K562 (cell line): ENCODE measurements around the gene ZSWIM4. TPM values are rescaled to one million over a fixed set of nuclear protein-coding genes. Genes with fewer than 3 reads are reported as not detected.
A peak's percentile ranks its signal among the peaks of the same experiment; 100 is the strongest.

Experiments
- ARID3A ChIP-seq: IDR thresholded peaks from 2 replicates; pipeline ENCODE4 v1.6.1; 2012; ENCODE audit warnings: low read depth, low read length, improper control_type of control experiment, borderline replicate concordance
- ATF7 ChIP-seq: fragments of 450-650 bp; IDR thresholded peaks from 2 replicates; pipeline ENCODE4 v1.7.1; 2014; ENCODE audit warnings: mild to moderate bottlenecking, moderate library complexity
- CTCFL ChIP-seq: IDR thresholded peaks from 2 replicates; pipeline ENCODE4 v1.6.1; 2011; ENCODE audit warnings: borderline replicate concordance, low read depth, mild to moderate bottlenecking, moderate library complexity, low read length; ENCODE audit not compliant: insufficient read depth, poor library complexity, severe bottlenecking
- NONO ChIP-seq, 2 experiments: fragments of 200-400 bp in 1 of 2; fragments of 450-650 bp in 1 of 2; formaldehyde crosslinking in 1 of 2; IDR thresholded peaks; 2 replicates each; pipeline ENCODE4 v1.6.1; 2017; ENCODE audit warnings: low read depth in 2 of 2, mild to moderate bottlenecking in 2 of 2, moderate library complexity in 2 of 2, low read length in 1 of 2
- TOE1 ChIP-seq, 2 experiments: fragments of 450-650 bp in 1 of 2; sonication (generic) in 1 of 2; formaldehyde crosslinking in 1 of 2; IDR thresholded peaks; 2 replicates each; pipeline versions ENCODE4 v1.7.1 to v1.8.0; 2016 to 2022; ENCODE audit warnings: borderline replicate concordance in 2 of 2, mild to moderate bottlenecking in 2 of 2, antibody characterized with exemption in 1 of 2, inconsistent platforms in 1 of 2, low read depth in 1 of 2, missing genetic modification reagents in 1 of 2, moderate library complexity in 1 of 2
- ZBTB40 ChIP-seq, 2 experiments: fragments of 450-650 bp in 1 of 2; sonication (generic) in 1 of 2; formaldehyde crosslinking in 1 of 2; IDR thresholded peaks; 2 replicates each; pipeline versions ENCODE4 v1.7.1 to v1.9.0; 2016 to 2022; ENCODE audit warnings: inconsistent platforms in 1 of 2, mild to moderate bottlenecking in 1 of 2, missing genetic modification reagents in 1 of 2
- ZNF253 ChIP-seq: fragments of 250-450 bp; sonication (Bioruptor Pico); conservative IDR thresholded peaks from 2 replicates; pipeline ENCODE4 v1.6.1; 2021; ENCODE audit warnings: mild to moderate bottlenecking
- ZNF445 ChIP-seq: fragments of 250-450 bp; sonication (Bioruptor Pico); IDR thresholded peaks from 2 replicates; pipeline ENCODE4 v1.4.0; 2020; ENCODE audit warnings: low read depth, mild to moderate bottlenecking, moderate library complexity
- ZNF449 ChIP-seq: fragments of 250-450 bp; sonication (Bioruptor Pico); IDR thresholded peaks from 2 replicates; pipeline ENCODE4 v1.8.0; 2022; ENCODE audit warnings: moderate library complexity, mild to moderate bottlenecking, inconsistent platforms
- polyA plus RNA-seq, 8 experiments: library from polyadenylated mRNA; depleted of rRNA in 4 of 8; stranded (reverse) in 5 of 8; unstranded in 3 of 8; fragments of >200 nt; fragmentation: Nextera tagmentation in 2 of 8; fragmentation: Illumina TruSeq in 1 of 8; extraction: Ambion mirVana in 2 of 8; extraction: Trizol in 1 of 8; gene quantifications; 2 replicates each; pipeline versions ENCODE4 v1.2.1 to v1.2.3, GENCODE V29; 2011 to 2014; ENCODE audit warnings: inconsistent platforms in 1 of 8, missing spikeins in 1 of 8
- total RNA-seq, 7 experiments: library from RNA; depleted of rRNA in 6 of 7; stranded (reverse); fragments of >200 nt in 6 of 7; fragmentation: Illumina TruSeq in 2 of 7; extraction: Trizol in 2 of 7; gene quantifications; 2 replicates each; pipeline versions ENCODE4 v1.2.1 to v1.2.3, GENCODE V29; 2011 to 2021; ENCODE audit warnings: low replicate concordance in 1 of 7

The ZSWIM4 gene
- total and polyA plus RNA-seq, 9 of the 15 experiments (the other 6 are each of a cell fraction or from before 2014, with no cell fraction given): 0.25 to 3.7 (median 0.79) TPM; not detected in 2

- TF ChIP-seq ZBTB40 (IDR thresholded peaks at IDR 0.05) (peak; percentile 40; the same call in 1 of the 2 replicates), ZBTB40 (CRISPR knock-in tag; IDR thresholded peaks at IDR 0.05) (no peak), CTCFL (no peak), TOE1 (IDR thresholded peaks at IDR 0.05; ENCODE audit: borderline replicate concordance) (no peak), TOE1 (CRISPR knock-in tag; IDR thresholded peaks at IDR 0.05; ENCODE audit: borderline replicate concordance, low read depth) (no peak), ZNF449 (CRISPR knock-in tag) (no peak), NONO (IDR thresholded peaks at IDR 0.05; ENCODE audit: low read depth in 2 of 2, low read length in 1 of 2) (peak in 1 of 2 experiments; percentile 64; a peak in 1 of 4 replicates), ARID3A (no peak), ATF7 (no peak), ZNF253 (CRISPR knock-in tag) (no peak), ZNF445 (CRISPR knock-in tag) (no peak)
Measured at GRCh38 chr19:13795595-13796300, 505 bp downstream of the ZSWIM4 start (continued).
